Endothelial cell of umbilical vein (primary cell): ENCODE measurements around the gene SPCS3. TPM values are rescaled to one million over a fixed set of nuclear protein-coding genes. Genes with fewer than 3 reads are reported as not detected.

Experiments
- BruUV-seq: library from RNA; stranded (reverse); fragments of 400-500 nt; replicated peaks from 2 replicates; lab custom pipeline; 2021; lab: Mats Ljungman, UMichigan
- CTCF ChIA-PET: fragments of 300-600, 350-600 bp; sonication (Branson Sonifier 250); formaldehyde crosslinking; loops from one replicate; lab custom pipeline; 2021; ENCODE audit warnings: antibody characterized with exemption, inconsistent platforms; lab: Charles Lee
- POLR2A ChIA-PET: fragments of 300-600, 350-600 bp; sonication (Branson Sonifier 250); formaldehyde crosslinking; loops from one replicate; lab custom pipeline; 2021; ENCODE audit warnings: antibody characterized with exemption, inconsistent platforms; lab: Charles Lee
- DNase-seq: peaks from one replicate; pipeline ENCODE4 v3.0.0-alpha.2; 2011; ENCODE audit warnings: low read depth, low spot score
- FAIRE-seq: peaks from 2 replicates; lab custom pipeline; 2011; peaks lifted over from hg19 to GRCh38; lab: Jason Lieb, UNC
- H2AFZ ChIP-seq: 2 replicates; pipeline ENCODE4 v1.6.0; 2012; ENCODE audit warnings: low read depth, low read length, control low read depth, inconsistent platforms
- H3K27ac ChIP-seq: 2 replicates; pipeline ENCODE4 v1.5.1; 2011; ENCODE audit warnings: low read depth, mild to moderate bottlenecking, control low read depth, low read length, moderate library complexity; ENCODE audit not compliant: insufficient read depth
- H3K27me3 ChIP-seq, 2 experiments: 2 replicates each; pipeline versions ENCODE4 v1.6.0 to v1.6.1; 2011; ENCODE audit warnings: low read length in 2 of 2, mixed read lengths in 1 of 2; ENCODE audit not compliant: control insufficient read depth in 2 of 2, insufficient read depth in 2 of 2
- H3K36me3 ChIP-seq, 2 experiments: 2 replicates in 1 of 2; 3 replicates in 1 of 2; pipeline ENCODE4 v1.5.1; 2011; ENCODE audit warnings: low read length in 2 of 2, mild to moderate bottlenecking in 1 of 2, moderate library complexity in 1 of 2; ENCODE audit not compliant: control insufficient read depth in 2 of 2, insufficient read depth in 2 of 2; ENCODE audit errors: extremely low read depth in 1 of 2
- H3K4me1 ChIP-seq: 3 replicates; pipeline ENCODE4 v1.5.1; 2011; ENCODE audit warnings: mild to moderate bottlenecking, low read length; ENCODE audit not compliant: control insufficient read depth, insufficient read depth; ENCODE audit errors: extremely low read depth
- H3K4me2 ChIP-seq: 2 replicates; pipeline ENCODE4 v1.6.1; 2011; ENCODE audit warnings: low read length, control low read depth, mixed read lengths; ENCODE audit not compliant: insufficient read depth
- H3K4me3 ChIP-seq, 3 experiments: fragments of 200-600 bp in 1 of 3; sonication (generic), shearing (Covaris generic) in 1 of 3; replicated peaks in 1 of 3; 2 replicates each; pipeline ENCODE4 v1.5.1; 2011 to 2016; ENCODE audit warnings: control low read depth in 3 of 3, low read length in 3 of 3, mild to moderate bottlenecking in 2 of 3, inconsistent platforms in 1 of 3, low read depth in 1 of 3, moderate library complexity in 1 of 3; ENCODE audit not compliant: insufficient read depth in 1 of 3
- H3K79me2 ChIP-seq: 2 replicates; pipeline ENCODE4 v1.6.0; 2012; ENCODE audit warnings: low read length, inconsistent platforms; ENCODE audit not compliant: control insufficient read depth, insufficient read depth
- H3K9ac ChIP-seq: replicated peaks from 2 replicates; pipeline ENCODE3; 2011; ENCODE audit warnings: low read length, control low read depth; ENCODE audit not compliant: insufficient read depth; ENCODE audit errors: extremely low read depth
- H3K9me1 ChIP-seq: replicated peaks from 3 replicates; pipeline ENCODE4 v1.6.0; 2011; ENCODE audit warnings: mild to moderate bottlenecking, low read length; ENCODE audit not compliant: control insufficient read depth, insufficient read depth; ENCODE audit errors: extremely low read depth
- H3K9me3 ChIP-seq: replicated peaks from 2 replicates; pipeline ENCODE4 v1.5.1; 2012; ENCODE audit warnings: low read length, inconsistent platforms; ENCODE audit not compliant: control insufficient read depth, insufficient read depth
- H4K20me1 ChIP-seq: replicated peaks from 2 replicates; pipeline ENCODE3; 2011; ENCODE audit warnings: mild to moderate bottlenecking, low read length; ENCODE audit not compliant: control insufficient read depth, insufficient read depth; ENCODE audit errors: extremely low read depth
- CTCF ChIP-seq, 2 donors: IDR thresholded peaks; 1 replicate in 1 of 2; 2 replicates in 1 of 2; pipeline ENCODE4 v1.5.1; 2011; ENCODE audit warnings: low read length in 2 of 2, mild to moderate bottlenecking in 2 of 2, moderate library complexity in 2 of 2, control low read depth in 1 of 2, inconsistent platforms in 1 of 2, low read depth in 1 of 2; ENCODE audit not compliant: insufficient read depth in 1 of 2; ENCODE audit errors: extremely low read depth in 1 of 2
- EZH2 ChIP-seq: IDR thresholded peaks from 2 replicates; pipeline ENCODE4 v1.6.1; 2012; ENCODE audit warnings: borderline replicate concordance, low read depth, mild to moderate bottlenecking, moderate library complexity, low read length, inconsistent platforms; ENCODE audit not compliant: severe bottlenecking
- FOS ChIP-seq: IDR thresholded peaks from 2 replicates; pipeline ENCODE4 v1.6.1; 2011; ENCODE audit warnings: mild to moderate bottlenecking, low read length, moderate library complexity, borderline replicate concordance; ENCODE audit not compliant: insufficient read depth
- GATA2 ChIP-seq: IDR thresholded peaks from 2 replicates; pipeline ENCODE4 v1.7.0; 2011; ENCODE audit warnings: low read depth, mild to moderate bottlenecking, moderate library complexity, mixed read lengths, low read length; ENCODE audit not compliant: insufficient read length, insufficient read depth
- JUN ChIP-seq: IDR thresholded peaks from 2 replicates; pipeline ENCODE4 v1.6.1; 2011; ENCODE audit warnings: borderline replicate concordance, low read depth; ENCODE audit not compliant: insufficient read length, insufficient read depth
- MAX ChIP-seq: IDR thresholded peaks from 2 replicates; pipeline ENCODE4 v1.6.1; 2011; ENCODE audit not compliant: insufficient read depth, insufficient read length
- MYC ChIP-seq: IDR thresholded peaks from one replicate; pipeline ENCODE4 v1.6.1; 2011; ENCODE audit warnings: mild to moderate bottlenecking, low read depth, low read length
- POLR2A ChIP-seq: IDR thresholded peaks from 2 replicates; pipeline ENCODE4 v1.6.1; 2012; ENCODE audit warnings: low read depth, mild to moderate bottlenecking, control low read depth, low read length
- POLR2AphosphoS5 ChIP-seq: IDR thresholded peaks from 2 replicates; pipeline ENCODE4 v1.6.1; 2012; ENCODE audit warnings: low read depth, mild to moderate bottlenecking, control low read depth, low read length, moderate library complexity; ENCODE audit not compliant: insufficient read depth
- dilution Hi-C: fragments of 300-500 bp; cut with MboI; formaldehyde crosslinking; loops from one replicate; pipeline ENCODE4 v1.15.0; 2019; ENCODE audit warnings: low sequenced_read_pairs; ENCODE audit not compliant: extremely low pct_ligation_motif_present
- intact Hi-C: fragments of 100-400 bp; cut with micrococcal nuclease; formaldehyde crosslinking; loops from one replicate; pipeline ENCODE4 v1.10.0; 2022
- polyA plus RNA-seq, 4 experiments: library from polyadenylated mRNA; depleted of rRNA in 3 of 4; stranded (reverse) in 3 of 4; unstranded in 1 of 4; fragments of >200 nt; gene quantifications; 2 replicates each; pipeline versions ENCODE4 v1.2.1 to v1.2.3, GENCODE V29; 2011 to 2012; ENCODE audit warnings: missing spikeins in 1 of 4
- total RNA-seq: library from RNA; stranded (reverse); gene quantifications from 2 replicates; pipeline ENCODE4 v1.2.3, GENCODE V29; 2021

SPCS3 gene
- total and polyA plus RNA-seq, 2 donors (not counting 3 experiments of a cell fraction or from before 2014, with no cell fraction given), result 36.4 to 183 TPM

DNA sequence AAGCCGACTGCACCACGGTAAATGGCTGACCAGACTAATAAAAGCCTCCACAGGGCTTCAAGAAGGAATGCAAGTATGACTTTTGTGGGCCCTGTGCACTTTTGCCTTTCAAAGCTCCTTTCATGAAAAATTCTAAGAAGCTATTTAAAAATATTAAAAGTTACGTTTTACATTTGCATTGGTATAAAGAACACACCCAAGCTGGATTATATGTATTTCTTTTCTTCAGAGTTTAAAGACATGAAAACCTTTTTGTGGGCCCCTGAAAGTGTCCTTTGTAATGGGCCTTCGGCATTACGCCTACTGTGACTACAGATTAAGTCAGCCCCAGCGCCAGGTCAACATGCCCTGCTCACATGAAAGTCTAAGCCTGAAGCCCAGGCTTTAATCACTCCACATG lies 30.2 kb upstream of the SPCS3 start:
- TF ChIP-seq MAX (no peak), JUN (no peak), GATA2 (no peak), MYC (no peak)
- no peak overlapping the region for H2AFZ ChIP-seq
- intact Hi-C loops, result no loop called here
- H3K36me3 ChIP-seq, result no peaks in the 10 kb centered on the region
- H3K27ac ChIP-seq, result no peak overlapping the region
- H4K20me1 ChIP-seq, result no peaks in the 10 kb centered on the region
- H3K79me2 ChIP-seq, result no peaks in the 10 kb centered on the region
- no peak for FAIRE-seq
- H3K4me2 ChIP-seq, result no peak overlapping the region
- ChIA-PET CTCF (interaction anchor here (2.3 kb wide), 1 partner anchor 12 kb away, joined by 7 read pairs; no protein-coding TSS in a partner anchor), POLR2A (no interaction called here)
- dilution Hi-C loops, result no loop called here
- no peak for DNase-seq
- no TSS peak for BruUV-seq
- peaks cover 2 to 7% of the 10 kb centered on the region in 2 experiments for H3K27me3 ChIP-seq
- H3K9me1 ChIP-seq, result no peaks in the 10 kb centered on the region
- H3K4me1 ChIP-seq, result no peaks in the 10 kb centered on the region
- no peaks in the 10 kb centered on the region for H3K9me3 ChIP-seq
- no peak overlapping the region for H3K9ac ChIP-seq
- H3K4me3 ChIP-seq, result no peak overlapping the region

- no peaks in the 10 kb centered on the region for H4K20me1 ChIP-seq
- H3K79me2 ChIP-seq, result no peaks in the 10 kb centered on the region
- no peak for TF ChIP-seq FOS
- TF ChIP-seq EZH2, result no peak
- TF ChIP-seq GATA2, result no peak
- TF ChIP-seq CTCF (IDR thresholded peaks at IDR 0.05; ENCODE audit: extremely low read depth in 1 of 2, insufficient read depth in 1 of 2, low read depth in 1 of 2, low read length in 2 of 2), result no peak
- no peak for TF ChIP-seq POLR2AphosphoS5
- no peak for TF ChIP-seq MYC
- no peak for TF ChIP-seq POLR2A
- TF ChIP-seq MAX, result no peak
- TF ChIP-seq JUN, result no peak
- no TSS peak for BruUV-seq
- no peak overlapping the region for H3K9ac ChIP-seq
- peaks cover 2 to 7% of the 10 kb centered on the region in 2 experiments for H3K27me3 ChIP-seq
- no peak for FAIRE-seq
- CTCF ChIA-PET, result no interaction called here
- no peak overlapping the region for H3K4me2 ChIP-seq
- H3K27ac ChIP-seq, result no peak overlapping the region
- dilution Hi-C loops (no loop called here), intact Hi-C loops (no loop called here)
- no peaks in the 10 kb centered on the region for H3K4me1 ChIP-seq
- no peak overlapping the region for H2AFZ ChIP-seq
- H3K4me3 ChIP-seq, result no peak overlapping the region
- POLR2A ChIA-PET, result no interaction called here
- no peaks in the 10 kb centered on the region for H3K9me1 ChIP-seq
- H3K36me3 ChIP-seq, result no peaks in the 10 kb centered on the region
- H3K9me3 ChIP-seq, result no peaks in the 10 kb centered on the region
- DNase-seq, result no peak
Observed at GRCh38 chr4:176290520-176290919, 29.2 kb upstream of the SPCS3 start.
